Aorta (tissue), 5 donors: ENCODE results near the gene C6orf118. TPM values are rescaled to one million over a fixed set of nuclear protein-coding genes. Genes with fewer than 3 reads are reported as not detected.

ENCODE experiments used
- ATAC-seq: fragments of 200-7000 bp; cut with Tn5 transposase; one replicate; pipeline ENCODE4 v1.9.1; 2022; ENCODE audit warnings: moderate library complexity; ENCODE audit not compliant: low FRiP score
- DNase-seq, 2 donors: peaks; one replicate each; pipeline ENCODE4 v3.0.0-alpha.2; 2020
- H3K27ac ChIP-seq, 2 donors: one replicate each; pipeline ENCODE4 v1.5.1; 2013; ENCODE audit warnings: low read length in 2 of 2, mild to moderate bottlenecking in 2 of 2, moderate library complexity in 2 of 2, control low read depth in 1 of 2, inconsistent platforms in 1 of 2, low read depth in 1 of 2
- H3K27me3 ChIP-seq, 2 donors: one replicate each; pipeline ENCODE4 v1.6.1; 2013; ENCODE audit warnings: control low read depth in 1 of 2, low read length in 1 of 2, mild to moderate bottlenecking in 1 of 2, moderate library complexity in 1 of 2; ENCODE audit not compliant: insufficient read depth in 2 of 2, control insufficient read depth in 1 of 2
- H3K36me3 ChIP-seq, 2 donors: one replicate each; pipeline ENCODE4 v1.6.1; 2013; ENCODE audit warnings: control low read depth in 1 of 2, low read length in 1 of 2, mild to moderate bottlenecking in 1 of 2; ENCODE audit not compliant: insufficient read depth in 2 of 2, control insufficient read depth in 1 of 2
- H3K4me1 ChIP-seq, 2 donors: one replicate each; pipeline ENCODE4 v1.6.1; 2013; ENCODE audit warnings: low read length in 2 of 2, control low read depth in 1 of 2, mild to moderate bottlenecking in 1 of 2, moderate library complexity in 1 of 2; ENCODE audit not compliant: insufficient read depth in 2 of 2, control insufficient read depth in 1 of 2
- H3K4me3 ChIP-seq, 2 donors: one replicate each; pipeline ENCODE4 v1.5.1; 2013; ENCODE audit warnings: low read length in 2 of 2, control low read depth in 1 of 2, mild to moderate bottlenecking in 1 of 2
- H3K9me3 ChIP-seq: one replicate; pipeline ENCODE4 v1.6.1; 2013; ENCODE audit warnings: mild to moderate bottlenecking, low read length; ENCODE audit not compliant: control insufficient read depth
- WGBS, 2 donors: extraction: QIAGEN DNeasy Blood & Tissue Kit; methylation state at CpG; one replicate each; pipeline ENCODE4 v1.1.7; 2013; 5-methylcytosine and 5-hydroxymethylcytosine counted together
- intact Hi-C, 2 donors: fragments of 100-400 bp; cut with DNase I; formaldehyde crosslinking; loops; one replicate each; pipeline versions ENCODE4 v1.14.2 to v1.15.0; 2022
- polyA plus RNA-seq, 2 donors: library from polyadenylated mRNA; stranded (reverse); fragments of 200-250 nt; gene quantifications; one replicate each; pipeline ENCODE4 v1.2.3, GENCODE V29; 2013
- total RNA-seq, 2 donors: library from RNA; stranded (reverse); fragmentation: NEBNext Ultra II Directional; extraction: Animal tissue kit (Norgen Biotek cat#: 25700); gene quantifications; one replicate each; pipeline ENCODE4 v1.2.1, GENCODE V29; 2021
- donor health status: healthy with polysubstance abuse.
- donor health status: Bipolar disorder and iron deficiency.
- donor health status: DM: no; HTN: no; CAD: no.
- donor health status: DM: no; HTN: no; CAD: no.
- donor health status: DM: yes; HTN: yes; CAD: no.

The C6orf118 gene
- total and polyA plus RNA-seq, 4 donors = not detected

DNA sequence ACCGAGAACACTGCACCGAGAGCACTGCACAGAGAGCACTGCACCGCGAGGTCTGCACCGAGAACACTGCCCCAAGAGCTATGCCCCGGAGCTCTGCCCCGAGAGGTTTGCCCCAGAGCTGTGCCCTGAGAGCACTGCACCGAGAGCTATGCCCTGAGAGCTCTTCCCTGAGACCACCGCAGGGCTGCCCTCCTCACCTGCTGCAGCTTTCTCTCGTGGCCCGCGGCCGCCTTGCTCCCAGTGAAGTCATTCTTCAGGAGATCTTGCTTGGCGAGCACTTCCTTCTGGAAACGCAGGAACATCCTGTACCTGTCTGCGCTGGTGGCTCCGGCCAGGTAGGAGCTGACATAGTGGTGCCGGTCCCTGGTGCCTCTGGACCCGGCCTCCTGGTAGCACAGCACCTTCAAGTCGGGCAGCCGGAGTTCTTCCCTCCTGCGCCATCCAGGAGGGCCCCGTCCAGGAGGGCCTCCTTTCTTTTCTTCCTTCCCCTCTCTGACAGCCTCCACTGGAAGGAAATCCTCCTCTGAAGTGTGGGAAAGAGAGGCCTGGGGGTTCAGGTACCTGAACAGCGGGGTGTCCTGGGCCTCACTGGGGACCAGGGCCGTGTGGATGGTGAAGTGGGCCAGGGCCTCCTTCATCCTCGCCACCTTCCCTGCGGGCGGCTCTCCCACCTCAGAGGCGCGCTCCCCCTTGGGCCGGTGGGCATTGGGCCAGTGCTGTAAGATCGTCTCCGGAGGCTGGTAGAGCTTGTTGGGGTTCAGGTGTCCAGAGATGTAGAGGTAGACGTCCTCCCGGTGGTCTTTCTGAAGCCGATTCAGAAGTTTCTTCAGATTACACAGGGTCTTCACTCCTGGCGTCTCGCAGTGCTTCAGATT is 7.8 kb downstream of the C6orf118 start:
- H3K4me3 ChIP-seq = no peak overlapping the region
- H3K4me1 ChIP-seq = no peaks in the 10 kb centered on the region
- intact Hi-C loops = no loop called here
- no peak overlapping the region for H3K27ac ChIP-seq
- DNase-seq = no peak
- H3K9me3 ChIP-seq = no peaks in the 10 kb centered on the region
- ATAC-seq = peak; percentile 46
- no peaks in the 10 kb centered on the region for H3K27me3 ChIP-seq
- H3K36me3 ChIP-seq = no peaks in the 10 kb centered on the region
- WGBS, 2 donors = 95 to 96% methylated on average over 38 of the region's 38 CpGs

DNA sequence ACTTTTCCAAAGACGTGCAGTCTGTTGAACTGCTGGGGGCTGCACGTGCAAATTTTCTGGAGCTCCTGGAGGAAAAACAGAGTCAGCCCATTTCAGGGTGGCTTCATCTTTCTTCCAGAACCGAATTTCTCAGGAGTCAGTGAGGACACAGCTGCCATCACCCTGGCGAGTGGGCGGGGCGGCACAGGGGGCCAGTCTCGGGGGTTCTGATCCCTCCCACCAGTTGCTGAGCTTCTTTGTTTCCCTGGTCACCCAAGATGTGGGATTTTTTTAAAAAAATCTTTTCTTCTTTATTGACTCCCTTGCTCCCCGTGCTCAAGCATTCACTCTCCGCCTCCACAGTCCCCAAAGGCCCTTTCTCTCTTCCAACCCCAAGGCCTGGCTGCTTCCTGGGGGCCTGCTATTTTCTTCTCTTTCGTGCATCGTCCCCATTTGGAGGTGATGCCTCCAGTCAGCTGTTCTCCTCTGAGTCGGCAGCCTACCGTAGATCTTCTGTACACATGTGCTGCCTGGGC is 8.9 kb downstream of the C6orf118 start:
- Histone ChIP-seq H3K9me3 (no peaks in the 10 kb centered on the region), H3K4me3 (no peak overlapping the region), H3K27me3 (no peaks in the 10 kb centered on the region), H3K4me1 (no peaks in the 10 kb centered on the region), H3K36me3 (no peaks in the 10 kb centered on the region), H3K27ac (no peak overlapping the region)
- intact Hi-C loops = no loop called here
- ATAC-seq (no peak), DNase-seq (no peak)
- 70 to 71% methylated on average over 13 of the region's 13 CpGs for WGBS, 2 donors

DNA sequence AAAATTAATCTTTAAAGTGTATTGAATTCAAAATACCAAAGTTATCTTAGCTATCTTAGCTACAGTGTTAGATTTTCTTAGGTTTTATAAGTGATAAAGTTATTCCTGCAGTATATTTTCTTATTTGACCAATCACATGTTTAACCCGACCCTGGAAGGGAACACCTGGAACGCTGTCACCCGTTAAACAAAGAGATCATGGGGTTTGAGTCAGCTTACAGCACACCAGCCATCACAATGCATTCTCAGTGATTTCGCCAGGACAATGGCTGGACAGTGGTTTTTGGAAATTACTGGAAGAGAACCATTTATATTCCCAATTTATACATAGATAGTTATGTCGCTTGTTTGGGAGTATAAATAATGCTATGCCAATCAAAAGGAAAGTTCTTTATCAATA is 10.5 kb downstream of the C6orf118 start:
- Histone ChIP-seq H3K27me3 (no peaks in the 10 kb centered on the region), H3K4me1 (no peaks in the 10 kb centered on the region), H3K9me3 (no peaks in the 10 kb centered on the region), H3K27ac (no peak overlapping the region), H3K4me3 (no peak overlapping the region), H3K36me3 (no peaks in the 10 kb centered on the region)
- intact Hi-C loops = no loop called here
- ATAC-seq (no peak), DNase-seq (no peak)
- 87 to 88% methylated on average over 5 of the region's 5 CpGs for WGBS, 2 donors

DNA sequence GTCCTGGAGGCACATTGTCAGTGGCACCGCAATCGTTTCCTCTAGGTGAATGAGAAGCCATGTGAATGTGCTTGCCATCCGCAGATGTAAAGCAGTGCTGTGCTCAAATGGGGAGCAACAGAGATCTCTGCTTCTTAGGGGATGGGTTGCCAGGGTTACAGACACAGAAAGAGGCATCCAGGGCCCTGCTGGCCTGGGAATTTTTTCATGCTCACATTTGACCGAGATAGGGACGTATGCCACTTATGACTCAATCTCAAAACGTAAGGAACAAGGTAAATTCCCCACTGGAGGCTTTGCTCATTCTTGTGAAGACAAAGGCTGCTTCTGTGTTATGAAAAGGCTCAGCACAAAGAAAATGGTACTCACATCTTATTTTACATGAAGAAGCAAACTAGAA is 11.0 kb downstream of the C6orf118 start:
- 69 to 72% methylated on average over 6 of the region's 6 CpGs for WGBS, 2 donors
- ATAC-seq = no peak

DNA sequence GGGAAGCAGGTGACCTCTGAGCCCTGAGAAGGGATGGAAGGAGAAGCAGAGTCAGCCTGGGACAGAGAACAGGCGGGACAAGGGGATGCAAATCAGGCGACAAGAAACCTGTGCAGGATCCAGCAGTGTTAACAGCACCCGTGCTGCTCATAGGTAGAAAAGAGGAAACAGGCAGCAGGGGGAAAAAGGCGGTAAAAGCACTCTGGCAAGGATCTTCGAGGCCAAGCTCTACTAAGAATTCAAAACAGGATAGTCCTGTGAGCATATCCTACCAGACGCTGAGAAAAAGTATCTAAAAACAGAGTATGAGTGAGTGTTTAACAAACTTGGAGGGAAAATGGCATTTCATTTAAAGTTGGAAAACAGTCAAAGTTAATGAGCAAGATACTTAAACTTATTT is 16.7 kb downstream of the C6orf118 start:
- intact Hi-C loops = no loop called here
- Histone ChIP-seq H3K4me3 (no peak overlapping the region), H3K36me3 (no peaks in the 10 kb centered on the region), H3K9me3 (peaks cover 3% of the 10 kb centered on the region), H3K27ac (no peak overlapping the region), H3K4me1 (no peaks in the 10 kb centered on the region), H3K27me3 (no peaks in the 10 kb centered on the region)
- WGBS, 2 donors = 70 to 71% methylated on average over 6 of the region's 6 CpGs
- DNase-seq (no peak), ATAC-seq (no peak)

More for the DNA sequence above, 11.0 kb downstream of the C6orf118 start:
- H3K27me3 ChIP-seq = no peaks in the 10 kb centered on the region
- no peaks in the 10 kb centered on the region for H3K4me1 ChIP-seq
- no peak for DNase-seq
- H3K9me3 ChIP-seq = no peaks in the 10 kb centered on the region
- H3K27ac ChIP-seq = no peak overlapping the region
- intact Hi-C loops = no loop called here
- no peaks in the 10 kb centered on the region for H3K36me3 ChIP-seq
- no peak overlapping the region for H3K4me3 ChIP-seq

DNA sequence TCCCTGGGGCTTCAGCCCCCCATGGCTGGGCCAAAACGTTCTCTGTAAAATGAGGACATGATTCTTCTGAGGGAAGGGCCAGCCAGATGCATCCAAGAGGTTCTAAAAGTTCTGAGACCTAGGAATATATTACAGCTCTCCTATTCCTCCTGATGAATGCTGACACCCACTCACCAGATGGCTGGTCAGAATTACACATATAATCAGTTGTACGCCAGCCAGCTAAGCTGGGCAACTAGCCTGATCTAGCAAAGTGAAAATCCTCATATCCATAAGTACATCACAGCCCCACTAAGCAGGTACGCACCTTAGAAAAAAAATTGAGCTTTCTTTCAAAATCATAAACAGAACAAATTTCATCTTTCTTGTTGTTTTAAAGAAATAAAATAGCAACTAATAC is 34.8 kb downstream of the C6orf118 start:
- Histone ChIP-seq H3K9me3 (no peaks in the 10 kb centered on the region), H3K4me1 (no peaks in the 10 kb centered on the region), H3K27me3 (no peaks in the 10 kb centered on the region), H3K36me3 (no peaks in the 10 kb centered on the region), H3K27ac (no peak overlapping the region), H3K4me3 (no peak overlapping the region)
- DNase-seq = no peak
- WGBS, 2 donors = 60 to 73% methylated on average over 3 of the region's 3 CpGs
- intact Hi-C loops = no loop called here
- no peak for ATAC-seq

DNA sequence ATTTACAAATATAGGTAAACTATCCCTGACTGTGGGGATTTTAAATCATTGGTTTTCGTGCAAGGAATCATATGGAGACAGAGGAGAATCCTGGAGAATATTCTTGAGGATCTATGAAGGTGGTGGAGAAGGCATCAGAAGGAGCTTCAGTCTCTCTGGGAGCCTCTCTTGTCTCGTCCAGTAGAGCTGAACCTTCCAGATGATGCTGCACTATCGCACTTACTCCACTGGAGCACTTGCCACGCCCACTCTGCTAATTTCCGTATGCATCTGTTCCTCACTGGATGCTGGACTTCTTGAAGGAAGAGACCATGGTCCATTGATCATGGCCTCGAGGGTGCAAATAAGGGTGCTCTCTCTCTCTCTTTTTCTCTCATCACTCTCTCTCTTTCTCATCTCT is 36.8 kb downstream of the C6orf118 start:
- Histone ChIP-seq H3K9me3 (no peaks in the 10 kb centered on the region), H3K4me3 (no peak overlapping the region), H3K27ac (no peak overlapping the region), H3K4me1 (no peaks in the 10 kb centered on the region), H3K27me3 (no peaks in the 10 kb centered on the region), H3K36me3 (no peaks in the 10 kb centered on the region)
- intact Hi-C loops = no loop called here
- DNase-seq = no peak
- ATAC-seq = no peak
- WGBS, 2 donors = 67 to 77% methylated on average over 6 of the region's 6 CpGs

DNA sequence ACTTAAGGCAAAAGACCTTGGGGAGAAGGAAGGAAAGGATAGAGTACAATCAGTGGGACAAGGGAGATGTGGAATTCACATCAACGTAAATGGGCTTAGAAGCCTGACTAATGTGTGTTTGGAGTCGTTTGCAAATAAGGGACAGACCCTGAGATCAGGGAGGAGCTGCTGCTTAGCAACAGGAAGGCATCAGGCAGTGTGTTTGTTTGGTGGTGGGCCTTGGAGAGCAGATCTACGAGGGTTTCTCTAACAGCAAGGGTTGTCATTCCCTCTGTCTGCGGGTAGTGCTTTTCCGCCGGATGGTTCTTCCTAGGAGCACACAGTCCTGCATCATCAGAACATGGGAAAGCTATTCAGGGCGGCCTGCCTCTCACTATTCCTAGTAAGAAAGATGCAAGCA is 40.4 kb downstream of the C6orf118 start:
- H3K27me3 ChIP-seq = no peaks in the 10 kb centered on the region
- intact Hi-C loops = no loop called here
- no peak overlapping the region for H3K27ac ChIP-seq
- WGBS, 2 donors = 46 to 59% methylated on average over 7 of the region's 7 CpGs
- no peaks in the 10 kb centered on the region for H3K36me3 ChIP-seq
- ATAC-seq = no peak
- no peak for DNase-seq
- H3K4me3 ChIP-seq = no peak overlapping the region
- H3K9me3 ChIP-seq = no peaks in the 10 kb centered on the region
- no peaks in the 10 kb centered on the region for H3K4me1 ChIP-seq

DNA sequence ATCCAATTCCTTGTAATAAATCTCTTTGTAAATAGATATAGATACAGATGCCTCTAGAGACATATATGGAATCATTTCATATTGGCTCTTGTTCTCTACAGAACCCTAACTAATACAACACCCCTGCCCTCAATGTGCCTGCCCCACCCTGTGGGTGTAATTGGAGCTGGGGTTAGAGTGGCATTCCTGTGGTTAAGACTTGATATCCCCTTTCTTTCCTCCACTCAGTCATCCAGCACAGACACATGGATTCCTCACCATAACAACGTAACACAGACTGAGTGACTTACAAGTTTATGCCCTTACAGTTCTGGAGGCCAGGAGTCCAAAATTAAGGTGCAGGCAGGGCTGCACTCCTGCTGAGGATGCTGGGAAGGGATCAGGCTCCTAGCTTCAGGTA is 42.8 kb downstream of the C6orf118 start:
- Histone ChIP-seq H3K4me3 (no peak overlapping the region), H3K9me3 (peaks cover 2% of the 10 kb centered on the region), H3K27ac (no peak overlapping the region), H3K4me1 (no peaks in the 10 kb centered on the region), H3K27me3 (no peaks in the 10 kb centered on the region), H3K36me3 (no peaks in the 10 kb centered on the region)
- intact Hi-C loops = no loop called here
- no peak for ATAC-seq
- 69 to 77% methylated on average over 1 of the region's 1 CpG for WGBS, 2 donors
- DNase-seq = no peak
